Kidney (tissue), 14 donors: ENCODE results near the gene CACNG8. TPM values are rescaled to one million over a fixed set of nuclear protein-coding genes. Genes with fewer than 3 reads are reported as not detected.

Experiments
- DNase-seq, 5 donors: peaks; one replicate each; pipeline ENCODE4 v3.0.0-alpha.2; 2013 to 2020
- FAIRE-seq: peaks from 2 replicates; lab custom pipeline; 2012; peaks lifted over from hg19 to GRCh38; lab: Jason Lieb, UNC
- H3K27ac ChIP-seq, 2 donors: one replicate each; pipeline ENCODE4 v1.7.0; 2013; ENCODE audit warnings: low read depth in 2 of 2, low read length in 2 of 2, inconsistent platforms in 1 of 2
- H3K27me3 ChIP-seq: one replicate; pipeline ENCODE4 v1.7.1; 2013; ENCODE audit warnings: low read length, inconsistent platforms; ENCODE audit not compliant: control insufficient read depth, insufficient read depth
- H3K36me3 ChIP-seq, 3 donors: one replicate each; pipeline versions ENCODE4 v1.7.0 to v1.7.1; 2013; ENCODE audit warnings: low read length in 3 of 3, control low read depth in 1 of 3, inconsistent platforms in 1 of 3; ENCODE audit not compliant: insufficient read depth in 3 of 3, control insufficient read depth in 2 of 3
- H3K4me1 ChIP-seq, 3 donors: one replicate each; pipeline versions ENCODE4 v1.7.0 to v1.7.1; 2013; ENCODE audit warnings: low read length in 3 of 3, inconsistent platforms in 1 of 3, low read depth in 1 of 3; ENCODE audit not compliant: control insufficient read depth in 2 of 3, insufficient read depth in 2 of 3
- H3K4me3 ChIP-seq, 3 donors: one replicate each; pipeline versions ENCODE4 v1.7.0 to v1.8.1; 2013; ENCODE audit warnings: low read length in 3 of 3, control low read depth in 1 of 3, inconsistent platforms in 1 of 3
- H3K9ac ChIP-seq, 3 donors: one replicate each; pipeline versions ENCODE4 v1.7.0 to v1.7.1; 2013; ENCODE audit warnings: low read length in 3 of 3, control low read depth in 1 of 3, inconsistent platforms in 1 of 3
- H3K9me3 ChIP-seq, 3 donors: one replicate each; pipeline versions ENCODE4 v1.7.0 to v1.7.1; 2013; ENCODE audit warnings: low read length in 3 of 3, control low read depth in 1 of 3, inconsistent platforms in 1 of 3; ENCODE audit not compliant: control insufficient read depth in 2 of 3, insufficient read depth in 1 of 3
- intact Hi-C: fragments of 100-400 bp; cut with DNase I; formaldehyde crosslinking; loops from one replicate; pipeline ENCODE4 v1.11.1; 2022
- polyA plus RNA-seq: library from polyadenylated mRNA; stranded (reverse); fragments of 350-450 nt; fragmentation: Illumina TruSeq; extraction: RNeasy Lipid Tissue Mini Kit (QIAGEN cat#74804); gene quantifications from one replicate; pipeline ENCODE4 v1.2.3, GENCODE V29; 2014; ENCODE audit warnings: low read depth, low replicate concordance; ENCODE audit not compliant: insufficient read depth
- total RNA-seq: library from RNA; stranded (reverse); fragmentation: NEBNext Ultra II Directional; extraction: Animal tissue kit (Norgen Biotek cat#: 25700); gene quantifications from one replicate; pipeline ENCODE4 v1.2.1, GENCODE V29; 2021
- TF ChIP-seq, protein P1 (sequence below): IDR thresholded peaks from 3 replicates; pipeline ENCODE4 v1.5.1; 2012; ENCODE audit warnings: mild to moderate bottlenecking, moderate library complexity, borderline replicate concordance; ENCODE audit not compliant: insufficient read depth; ENCODE audit errors: extremely low read depth
- donor health status: control.
- donor health status: control.
- donor health status: control.
- donor health status: control.
- donor health status: control.
- donor health status: DM: yes; HTN: yes; CAD: no.
- donor health status: Normal renal cell carcinoma (clear cell type).

The CACNG8 gene
- total and polyA plus RNA-seq, 2 donors from 2014 or later = 0.03 TPM; not detected in 1

DNA sequence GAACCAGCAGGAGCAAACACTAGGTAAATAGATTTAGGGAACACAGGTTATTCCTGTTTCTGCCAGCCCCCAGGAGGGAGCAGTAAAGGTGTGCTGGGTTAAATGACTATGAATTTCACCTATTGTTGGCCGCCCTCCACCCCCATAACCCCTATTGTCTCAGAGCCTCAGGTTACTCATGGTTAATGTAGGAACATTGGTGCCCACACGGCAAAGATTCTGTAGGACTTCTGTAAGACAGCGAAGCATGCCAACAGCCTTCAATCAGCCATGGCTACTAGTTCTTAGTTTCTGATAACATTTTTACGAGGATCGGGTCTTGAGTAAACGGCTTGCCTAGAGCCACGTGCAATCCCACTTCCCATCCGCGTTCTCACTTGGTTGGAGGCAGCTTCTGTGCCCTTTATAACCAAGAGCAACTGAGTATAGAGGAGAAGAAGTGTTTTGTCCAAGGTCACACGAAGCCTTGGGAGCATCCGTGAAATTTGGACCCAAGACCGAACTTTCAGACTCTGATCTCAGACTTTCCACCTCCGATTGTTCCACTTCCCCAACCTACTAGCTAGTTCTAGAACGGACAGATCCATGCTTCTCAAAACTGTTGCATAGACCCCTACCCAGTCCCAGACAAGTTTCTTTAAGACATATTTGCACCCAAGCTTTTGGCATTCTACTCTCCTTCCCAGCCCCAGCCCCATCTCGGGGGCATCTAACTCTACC lies 5.1 kb upstream of the CACNG8 start:
- Histone ChIP-seq H3K9me3 (peaks cover 0 to 3% (median 0%) of the 10 kb centered on the region in 3 donors), H3K4me1 (no peaks in the 10 kb centered on the region), H3K27me3 (peaks cover 23% of the 10 kb centered on the region), H3K27ac (no peak overlapping the region), H3K9ac (no peak overlapping the region), H3K4me3 (no peak overlapping the region), H3K36me3 (no peaks in the 10 kb centered on the region)
- no peak for FAIRE-seq
- DNase-seq = no peak
- intact Hi-C loops = no loop called here
- TF ChIP-seq, protein P1, sequence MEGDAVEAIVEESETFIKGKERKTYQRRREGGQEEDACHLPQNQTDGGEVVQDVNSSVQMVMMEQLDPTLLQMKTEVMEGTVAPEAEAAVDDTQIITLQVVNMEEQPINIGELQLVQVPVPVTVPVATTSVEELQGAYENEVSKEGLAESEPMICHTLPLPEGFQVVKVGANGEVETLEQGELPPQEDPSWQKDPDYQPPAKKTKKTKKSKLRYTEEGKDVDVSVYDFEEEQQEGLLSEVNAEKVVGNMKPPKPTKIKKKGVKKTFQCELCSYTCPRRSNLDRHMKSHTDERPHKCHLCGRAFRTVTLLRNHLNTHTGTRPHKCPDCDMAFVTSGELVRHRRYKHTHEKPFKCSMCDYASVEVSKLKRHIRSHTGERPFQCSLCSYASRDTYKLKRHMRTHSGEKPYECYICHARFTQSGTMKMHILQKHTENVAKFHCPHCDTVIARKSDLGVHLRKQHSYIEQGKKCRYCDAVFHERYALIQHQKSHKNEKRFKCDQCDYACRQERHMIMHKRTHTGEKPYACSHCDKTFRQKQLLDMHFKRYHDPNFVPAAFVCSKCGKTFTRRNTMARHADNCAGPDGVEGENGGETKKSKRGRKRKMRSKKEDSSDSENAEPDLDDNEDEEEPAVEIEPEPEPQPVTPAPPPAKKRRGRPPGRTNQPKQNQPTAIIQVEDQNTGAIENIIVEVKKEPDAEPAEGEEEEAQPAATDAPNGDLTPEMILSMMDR = no peak

DNA sequence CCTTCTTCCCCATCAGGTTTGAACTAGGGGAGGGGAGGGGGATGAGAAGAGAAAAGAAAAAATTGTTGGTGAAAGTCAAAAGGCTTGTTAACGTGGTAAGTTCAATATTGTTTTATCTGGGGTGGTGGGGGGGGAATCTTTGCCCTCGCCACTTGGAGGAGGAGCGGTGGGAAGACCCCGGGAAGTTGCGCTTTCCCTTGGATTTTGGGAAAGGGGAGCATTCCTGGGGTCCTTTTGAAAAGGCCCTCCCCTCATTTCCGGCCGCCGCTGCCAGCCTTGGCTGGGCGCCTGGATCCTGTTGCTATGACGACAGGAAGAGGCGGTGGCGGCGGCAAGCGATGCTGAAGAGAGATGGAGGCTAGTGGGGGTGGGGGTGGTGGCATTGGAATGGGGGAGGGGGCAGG lies 4.6 kb upstream of the CACNG8 start:
- peaks cover 0 to 3% (median 0%) of the 10 kb centered on the region in 3 donors for H3K9me3 ChIP-seq
- H3K27me3 ChIP-seq = peaks cover 23% of the 10 kb centered on the region
- TF ChIP-seq, protein P1 = no peak
- H3K4me1 ChIP-seq = no peaks in the 10 kb centered on the region
- H3K36me3 ChIP-seq = no peaks in the 10 kb centered on the region
- intact Hi-C loops = no loop called here
- no peak overlapping the region for H3K27ac ChIP-seq
- no peak overlapping the region for H3K9ac ChIP-seq
- FAIRE-seq = no peak
- no peak overlapping the region for H3K4me3 ChIP-seq
- DNase-seq = peak in 1 of 5 donors; percentile 51

DNA sequence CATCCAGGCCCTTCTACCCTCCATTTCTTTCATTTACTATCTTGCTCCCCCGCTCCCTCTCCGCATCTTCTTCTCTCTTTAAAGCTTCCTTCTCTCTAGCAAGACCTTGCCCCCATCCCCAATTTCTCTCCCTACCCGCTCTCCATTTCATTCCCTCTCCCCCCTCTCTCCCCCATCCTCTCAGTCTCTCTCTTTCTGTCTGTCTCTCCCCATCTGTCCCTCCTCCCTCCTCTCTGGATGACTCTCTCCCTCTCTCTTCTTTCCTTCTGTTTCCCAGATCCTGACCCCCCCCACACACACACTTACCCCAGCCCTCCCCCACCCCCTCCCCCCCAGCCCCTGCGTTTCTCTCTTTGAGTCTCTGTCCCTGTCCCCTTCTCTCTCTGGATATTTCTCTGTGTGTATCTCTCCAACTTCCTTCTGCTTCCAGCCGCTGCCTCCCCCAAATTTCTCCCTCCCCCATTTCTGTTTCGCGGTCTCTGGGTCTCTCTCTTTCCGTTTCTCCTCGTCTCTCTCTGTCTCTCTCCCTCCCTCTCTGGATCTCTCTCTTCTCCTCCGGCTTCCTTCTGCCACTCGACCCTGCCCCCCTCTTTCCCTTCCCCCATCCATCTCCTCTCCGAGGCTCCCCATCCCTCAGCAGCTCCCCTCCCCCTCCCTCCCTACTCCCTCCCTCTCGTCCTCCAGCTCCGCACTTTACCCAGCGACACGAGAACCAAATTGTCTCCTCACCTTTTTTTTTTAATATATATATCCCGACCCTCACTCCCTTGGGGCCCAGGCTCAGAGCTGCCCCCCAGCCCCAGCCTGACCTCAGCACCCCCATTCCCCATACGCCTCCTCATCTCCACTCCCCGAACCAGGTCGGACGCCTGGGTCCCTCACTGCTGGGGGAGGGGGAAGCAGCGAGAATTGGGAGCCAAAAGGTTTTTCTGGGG lies 3.6 kb upstream of the CACNG8 start:
- FAIRE-seq = no peak
- Histone ChIP-seq H3K27me3 (peaks cover 25% of the 10 kb centered on the region), H3K4me1 (no peaks in the 10 kb centered on the region), H3K9ac (no peak overlapping the region), H3K9me3 (no peaks in the 10 kb centered on the region), H3K4me3 (no peak overlapping the region), H3K36me3 (no peaks in the 10 kb centered on the region), H3K27ac (no peak overlapping the region)
- intact Hi-C loops = no loop called here
- TF ChIP-seq, protein P1 = no peak
- no peak for DNase-seq
